Stimulated activated CD8-positive, alpha-beta memory T cell treated with anti-CD3 and anti-CD28 coated beads, Interleukin-4, amount 100 ng/mL, for 24 hours (primary cell): ENCODE data around the gene TARBP2.

Source experiments
- DNase-seq: peaks from one replicate; pipeline ENCODE4 v3.0.0-alpha.2; 2020; ENCODE audit warnings: low read depth

The TARBP2 gene

DNA sequence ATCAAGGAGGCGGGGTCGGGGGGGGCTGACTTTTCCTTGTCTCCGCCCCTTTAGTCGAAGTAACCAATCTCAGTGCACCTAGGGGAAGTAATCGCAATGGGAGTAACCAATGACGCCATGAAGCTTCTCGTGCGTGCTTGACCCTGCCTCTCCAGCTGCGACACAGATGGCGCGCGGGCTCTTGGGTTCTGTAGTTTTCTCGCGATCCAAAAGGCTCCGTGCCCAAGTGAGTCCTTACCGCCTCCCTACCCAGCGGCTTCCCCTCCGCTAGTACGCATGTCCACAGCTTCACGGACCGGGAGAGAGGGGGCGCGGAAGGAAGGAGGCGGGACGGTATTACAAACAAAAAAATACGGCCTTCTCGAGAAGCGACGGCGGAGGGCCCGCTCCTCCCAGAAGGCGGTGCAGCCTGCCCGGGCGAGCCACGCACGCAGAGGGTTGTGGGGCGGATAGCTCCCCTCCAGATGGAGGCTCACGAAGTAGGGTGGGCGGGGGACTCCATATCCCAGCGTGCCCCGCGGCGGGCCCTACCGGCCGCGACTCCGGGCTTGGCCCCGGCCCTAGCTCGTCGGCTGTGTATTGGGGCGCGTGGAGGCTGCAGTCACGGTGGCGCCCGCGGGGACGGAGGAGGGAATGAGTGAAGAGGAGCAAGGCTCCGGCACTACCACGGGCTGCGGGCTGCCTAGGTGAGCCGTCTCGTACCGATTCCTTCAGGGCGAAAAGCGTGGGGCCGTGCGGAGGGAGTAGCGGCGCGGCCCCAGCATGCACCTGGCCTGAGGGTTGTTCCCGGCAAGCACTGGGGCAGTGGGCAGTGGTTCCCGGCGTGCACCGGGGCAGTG is at the start of gene TARBP2:
Gene TARBP2 (plus strand): TSS at position 508 of the 839 bp plus-strand sequence. CDS start 126 bp downstream, at position 634.
- DNase-seq, result peak; percentile 94

DNA sequence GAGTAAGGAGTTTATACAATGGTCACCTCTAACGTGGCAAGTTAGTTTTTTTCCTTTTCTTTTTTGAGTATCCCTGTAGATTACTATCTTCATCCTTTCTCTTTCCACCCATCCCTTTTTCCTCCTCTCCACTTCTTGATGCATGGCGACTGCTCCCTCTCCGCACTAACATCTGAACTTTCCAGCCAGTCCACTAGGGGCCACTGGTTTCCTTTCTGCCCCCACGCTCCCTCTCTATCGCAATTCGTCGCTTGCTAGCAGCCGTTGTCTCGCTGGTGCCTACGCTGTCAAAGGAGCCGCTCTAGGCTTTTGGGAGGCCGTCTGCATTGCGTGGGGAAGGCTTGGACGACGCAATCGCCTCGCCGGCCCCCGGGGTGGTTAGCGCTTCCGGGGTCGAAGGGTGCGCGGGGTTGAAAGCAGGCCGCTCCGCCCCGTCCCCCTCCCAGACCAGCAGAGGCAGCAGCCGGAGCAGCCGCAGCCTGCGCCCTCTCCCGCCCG is 49.4 kb upstream of the TARBP2 start, which contains the start of gene PCBP2:
Gene PCBP2 (plus strand): TSS at position 442 of the 498 bp plus-strand sequence. CDS start 2,699 bp downstream, outside the sequence.
- peak; percentile 95 for DNase-seq

DNA sequence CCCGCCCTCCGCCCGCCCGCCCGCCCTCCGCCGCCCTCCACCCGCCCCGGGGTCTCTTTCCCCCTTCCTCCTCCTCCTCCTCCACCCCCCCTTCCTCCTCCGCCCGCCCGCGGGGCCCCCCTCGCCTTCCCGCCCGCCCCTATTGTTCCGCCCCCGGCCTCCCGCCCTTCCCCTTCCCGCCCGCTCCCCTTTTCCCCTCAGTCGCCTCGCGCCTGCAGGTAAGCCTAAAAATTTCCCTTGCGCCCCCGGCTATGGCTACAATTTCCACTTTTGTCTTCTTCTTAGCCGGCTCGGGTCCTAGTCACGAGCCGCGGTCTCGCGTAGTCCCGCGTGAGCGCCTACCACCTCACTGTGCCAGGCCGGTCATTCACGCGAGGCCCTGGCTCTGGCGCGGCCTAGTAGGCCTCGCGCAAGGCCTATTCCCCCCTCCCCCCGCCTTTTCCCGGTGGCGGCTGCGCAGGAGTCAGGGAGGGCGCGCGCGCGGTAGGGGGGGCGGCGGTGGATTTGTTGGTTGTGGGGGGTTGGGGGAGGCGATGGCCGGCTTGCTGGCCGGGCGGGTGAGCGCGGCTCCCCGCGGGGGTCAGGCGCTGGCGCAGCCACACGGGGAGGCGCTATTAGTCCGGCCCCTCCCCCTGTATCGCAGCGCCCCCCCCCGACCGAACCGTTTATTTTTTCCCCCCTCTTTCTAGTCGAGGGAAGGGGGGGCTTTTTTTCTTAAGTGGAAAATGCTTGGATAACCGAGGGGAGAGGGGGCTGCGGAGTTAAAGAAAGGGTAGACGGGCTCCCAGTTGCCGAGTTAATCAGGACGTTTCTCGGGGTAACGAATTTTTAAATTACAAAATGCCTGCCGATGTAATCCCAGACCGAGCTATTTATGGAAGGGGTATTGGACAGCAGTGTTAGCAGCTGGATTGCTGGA is 48.7 kb upstream of the TARBP2 start:
- DNase-seq, result peak; percentile 66

- DNase-seq, result no peak
Observed at GRCh38 chr12:53453953-53454640, 47.0 kb upstream of the TARBP2 start.

GRCh38 chr12:53454707-53455106 is 46.4 kb upstream of the TARBP2 start:
- DNase-seq, result no peak

- DNase-seq, result no peak
Observed at GRCh38 chr12:53456654-53457366, 44.3 kb upstream of the TARBP2 start.

DNA sequence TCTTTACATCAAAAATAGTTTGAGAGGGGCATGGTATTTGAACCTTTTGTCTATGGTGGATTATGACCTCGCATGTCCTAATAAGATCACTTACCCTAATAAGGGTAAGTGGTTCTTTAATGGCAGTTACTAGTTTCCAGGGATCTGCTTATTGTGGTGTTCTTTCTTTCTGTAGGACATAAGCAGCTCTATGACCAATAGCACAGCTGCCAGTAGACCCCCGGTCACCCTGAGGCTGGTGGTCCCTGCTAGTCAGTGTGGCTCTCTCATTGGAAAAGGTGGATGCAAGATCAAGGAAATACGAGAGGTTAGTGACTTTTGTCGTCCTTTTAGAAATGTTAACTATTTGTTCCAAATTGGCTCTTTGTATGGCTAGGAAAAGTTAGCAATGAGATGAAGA is 42.0 kb upstream of the TARBP2 start:
- DNase-seq, result no peak

GRCh38 chr12:53461059-53461458 is 40.0 kb upstream of the TARBP2 start:
- DNase-seq, result no peak

GRCh38 chr12:53461591-53461990 is 39.5 kb upstream of the TARBP2 start:
- DNase-seq, result no peak

DNA sequence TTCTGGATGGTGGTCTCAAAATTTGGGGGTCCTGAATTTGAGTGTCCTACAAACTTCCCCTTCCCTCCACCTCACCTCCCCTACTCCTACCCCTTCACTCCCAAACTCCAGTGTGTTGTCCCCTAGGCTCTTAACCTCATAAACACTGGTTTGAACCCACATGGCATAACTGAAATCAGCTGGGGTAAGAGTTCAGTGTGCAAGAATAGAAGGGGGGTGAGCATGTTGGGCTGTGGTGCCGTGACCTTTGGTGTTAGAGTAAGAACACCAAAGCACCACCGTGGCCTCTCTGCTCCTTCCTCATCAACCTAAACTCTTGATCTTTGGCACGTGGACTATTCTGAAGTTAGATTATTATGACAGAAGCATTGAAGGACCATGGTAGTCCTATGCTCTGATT is 38.1 kb upstream of the TARBP2 start:
- DNase-seq, result no peak

DNA sequence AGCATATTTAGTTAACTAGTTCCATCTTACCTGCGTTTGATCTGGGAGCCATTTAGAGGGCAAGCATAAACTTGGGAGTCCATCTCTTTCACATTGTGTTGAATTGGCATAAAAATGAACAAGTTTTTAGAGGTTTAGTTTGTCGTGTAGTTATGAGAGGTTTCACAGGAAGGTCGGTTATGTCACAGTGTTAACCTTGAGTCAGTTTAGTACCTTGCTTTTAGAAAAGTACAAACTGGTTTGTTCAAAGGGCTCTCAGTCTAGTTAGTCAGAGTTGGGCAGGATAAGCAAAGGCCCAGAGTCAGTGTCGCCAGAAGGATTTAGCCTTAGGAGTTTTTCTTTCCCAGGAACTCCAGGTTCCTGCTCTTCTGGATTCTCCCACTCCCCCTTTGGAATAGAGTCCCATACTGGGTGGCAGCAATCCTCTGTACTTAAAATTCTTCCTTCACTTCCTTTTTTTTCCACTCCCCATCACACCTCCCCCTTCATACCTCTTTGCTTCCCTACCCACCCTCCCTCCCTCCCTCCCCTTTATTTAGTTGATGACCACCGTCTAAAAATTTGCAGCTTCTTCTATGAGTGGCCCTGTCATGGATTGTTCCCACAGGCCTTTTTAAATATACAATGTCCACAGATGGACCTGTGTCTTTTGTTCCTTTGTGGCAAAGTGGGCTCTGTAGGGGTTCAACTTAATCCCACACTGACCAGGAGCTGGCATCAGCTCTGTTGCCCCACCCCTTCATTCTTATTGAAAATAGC is 37.1 kb upstream of the TARBP2 start:
- DNase-seq, result no peak

DNA sequence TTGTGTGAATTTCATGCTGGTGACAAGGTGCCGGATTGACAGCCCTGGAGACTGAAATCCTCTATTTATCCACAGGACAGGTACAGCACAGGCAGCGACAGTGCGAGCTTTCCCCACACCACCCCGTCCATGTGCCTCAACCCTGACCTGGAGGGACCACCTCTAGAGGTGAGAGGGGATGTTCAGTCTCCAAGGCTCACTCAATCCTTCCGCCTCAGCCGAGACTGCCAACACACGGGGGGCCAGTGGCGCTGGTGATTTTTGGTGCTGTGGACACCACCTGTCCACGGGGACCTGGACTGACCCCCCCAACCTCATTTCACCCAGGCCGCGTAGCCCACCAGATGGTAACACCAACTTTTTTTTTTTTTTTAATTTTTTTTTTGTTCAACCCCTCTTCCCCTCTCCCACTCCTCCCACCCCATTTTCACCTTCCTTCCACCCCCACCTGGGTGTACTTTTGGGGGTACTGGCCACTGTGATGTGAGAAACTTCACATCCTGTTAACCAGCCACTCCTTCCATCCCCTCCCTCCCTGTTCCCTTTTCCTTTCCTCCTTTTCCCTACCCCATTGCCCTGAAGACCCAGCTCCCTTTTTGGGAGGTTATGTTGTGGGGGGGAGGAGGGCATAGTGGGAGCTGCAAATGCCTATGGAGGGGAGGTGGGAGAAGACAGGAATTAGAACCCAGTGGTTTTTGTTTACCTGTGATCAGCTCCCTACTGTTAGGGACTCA is 36.2 kb upstream of the TARBP2 start:
- DNase-seq, result no peak

GRCh38 chr12:53465679-53466078 is 35.4 kb upstream of the TARBP2 start:
- no peak for DNase-seq

- no peak for DNase-seq
Observed at GRCh38 chr12:53466640-53467039, 34.4 kb upstream of the TARBP2 start.

GRCh38 chr12:53467082-53467481 is 34.0 kb upstream of the TARBP2 start:
- DNase-seq, result no peak

DNA sequence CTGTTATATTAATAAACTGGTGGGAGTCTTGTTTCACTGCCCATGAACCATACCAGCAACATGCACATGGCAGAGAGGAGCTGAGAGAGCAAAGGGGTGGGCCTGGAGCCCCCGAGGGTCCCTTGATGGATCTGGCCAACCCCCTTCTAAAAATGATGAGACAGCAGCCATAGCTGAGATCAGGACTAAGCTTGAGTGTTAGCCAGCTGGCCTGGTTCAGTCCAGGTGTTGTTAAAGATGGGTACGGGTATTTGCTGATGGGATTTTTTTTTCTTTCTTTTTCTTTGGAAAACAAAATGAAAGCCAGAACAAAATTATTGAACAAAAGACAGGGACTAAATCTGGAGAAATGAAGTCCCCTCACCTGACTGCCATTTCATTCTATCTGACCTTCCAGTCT is 33.2 kb upstream of the TARBP2 start:
- DNase-seq, result no peak

GRCh38 chr12:53468282-53468681 is 32.8 kb upstream of the TARBP2 start:
- no peak for DNase-seq

DNA sequence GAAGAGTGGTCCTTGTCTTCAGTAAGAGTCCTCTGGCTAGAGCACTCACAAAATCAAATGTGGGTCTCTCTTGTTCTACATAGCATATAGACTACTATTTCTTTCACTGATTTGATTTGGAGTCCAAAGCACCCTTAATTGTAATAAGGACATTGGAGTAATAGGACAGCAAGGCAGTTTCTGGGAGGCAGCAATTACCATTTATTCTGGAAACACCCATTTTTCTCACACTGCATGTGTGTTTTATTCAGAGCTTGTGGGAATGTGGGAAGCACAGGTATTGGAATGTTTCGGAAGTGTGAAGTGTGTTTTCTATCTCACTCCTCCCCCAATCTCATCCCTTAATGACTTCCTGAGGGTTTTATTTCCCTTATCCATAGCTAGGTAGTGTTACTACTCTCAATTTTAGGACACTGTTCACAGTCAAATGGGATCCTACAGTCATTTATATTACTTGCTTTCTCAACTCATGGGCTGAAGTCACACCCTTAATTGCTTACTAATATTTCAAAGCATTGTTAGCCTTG is 29.0 kb upstream of the TARBP2 start:
- no peak for DNase-seq

- no peak for DNase-seq
Observed at GRCh38 chr12:53474077-53474476, 27.0 kb upstream of the TARBP2 start.

- DNase-seq, result no peak
Observed at GRCh38 chr12:53474819-53475218, 26.3 kb upstream of the TARBP2 start.
